ENCODE results near the gene SRF. TPM values are rescaled to one million over a fixed set of nuclear protein-coding genes. Genes with fewer than 3 reads are reported as not detected.
A peak's percentile ranks its signal among the peaks of the same experiment; 100 is the strongest.

Gene SRF
- total and polyA plus RNA-seq, 2 donors (not counting 1 experiment from before 2014, with no cell fraction given) = 16.0 to 32.3 TPM

DNA sequence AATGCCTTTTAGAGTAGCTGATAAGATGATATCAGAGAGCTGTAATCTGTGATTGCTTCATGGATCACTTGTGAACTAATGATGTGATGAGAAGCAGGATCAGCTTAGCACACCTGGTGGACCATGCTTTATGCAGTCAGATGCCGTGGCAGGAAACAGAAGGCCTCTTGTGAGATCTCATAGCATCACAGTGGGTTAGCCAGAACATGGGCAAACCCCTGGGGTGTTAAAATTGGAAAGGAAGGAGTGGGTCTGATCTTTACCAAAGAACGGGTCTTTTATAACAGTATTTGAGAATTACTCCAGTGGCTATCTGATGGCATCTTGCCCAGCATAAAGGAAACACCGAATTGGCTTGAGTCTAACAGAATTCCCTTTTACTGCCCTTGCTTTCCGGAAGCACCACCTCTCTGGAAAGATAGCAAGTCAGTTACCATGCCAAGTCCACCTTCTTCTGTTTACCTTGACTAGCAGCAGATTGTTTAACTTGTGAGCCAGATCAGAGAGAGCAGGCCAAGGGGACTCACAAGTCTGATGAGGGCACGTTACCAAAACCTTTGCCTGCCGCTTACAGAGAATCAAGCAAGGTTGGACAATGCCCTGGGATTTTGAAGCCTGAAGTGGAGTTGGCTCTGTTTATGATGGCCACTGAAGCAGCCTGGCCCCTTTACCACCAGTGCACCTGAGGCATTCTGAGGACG lies 20.9 kb upstream of the SRF start:
- DNase-seq (ENCODE audit: low read depth in 2 of 2) = peak in 1 of 2 donors; percentile 22
- TF ChIP-seq, protein P1, sequence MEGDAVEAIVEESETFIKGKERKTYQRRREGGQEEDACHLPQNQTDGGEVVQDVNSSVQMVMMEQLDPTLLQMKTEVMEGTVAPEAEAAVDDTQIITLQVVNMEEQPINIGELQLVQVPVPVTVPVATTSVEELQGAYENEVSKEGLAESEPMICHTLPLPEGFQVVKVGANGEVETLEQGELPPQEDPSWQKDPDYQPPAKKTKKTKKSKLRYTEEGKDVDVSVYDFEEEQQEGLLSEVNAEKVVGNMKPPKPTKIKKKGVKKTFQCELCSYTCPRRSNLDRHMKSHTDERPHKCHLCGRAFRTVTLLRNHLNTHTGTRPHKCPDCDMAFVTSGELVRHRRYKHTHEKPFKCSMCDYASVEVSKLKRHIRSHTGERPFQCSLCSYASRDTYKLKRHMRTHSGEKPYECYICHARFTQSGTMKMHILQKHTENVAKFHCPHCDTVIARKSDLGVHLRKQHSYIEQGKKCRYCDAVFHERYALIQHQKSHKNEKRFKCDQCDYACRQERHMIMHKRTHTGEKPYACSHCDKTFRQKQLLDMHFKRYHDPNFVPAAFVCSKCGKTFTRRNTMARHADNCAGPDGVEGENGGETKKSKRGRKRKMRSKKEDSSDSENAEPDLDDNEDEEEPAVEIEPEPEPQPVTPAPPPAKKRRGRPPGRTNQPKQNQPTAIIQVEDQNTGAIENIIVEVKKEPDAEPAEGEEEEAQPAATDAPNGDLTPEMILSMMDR (conservative IDR thresholded peaks at IDR 0.05 in 1 of 2, IDR thresholded peaks at IDR 0.05 in 1 of 2; ENCODE audit: low read depth in 1 of 2, low read length in 2 of 2) = no peak
- TF ChIP-seq EZH2 (IDR thresholded peaks at IDR 0.05; ENCODE audit: low read length, missing control alignments) = no peak
- Histone ChIP-seq H3K27ac (ENCODE audit: insufficient read depth, low read length) (no peak overlapping the region), H3K79me2 (ENCODE audit: control insufficient read depth, insufficient read depth, low read length) (no peaks in the 10 kb centered on the region), H3K4me2 (ENCODE audit: extremely low read depth, insufficient read depth, low read length) (no peak overlapping the region), H4K20me1 (ENCODE audit: control insufficient read depth, extremely low read depth, insufficient read depth, low read length) (no peaks in the 10 kb centered on the region), H3K4me3 (replicated peaks in 1 of 4; ENCODE audit: control extremely low read depth in 1 of 4, insufficient read depth in 1 of 4, low read depth in 3 of 4, low read length in 4 of 4) (no peak overlapping the region), H3K9me3 (ENCODE audit: control insufficient read depth, insufficient read depth, low read depth, low read length) (no peaks in the 10 kb centered on the region), H3K27me3 (ENCODE audit: control insufficient read depth, insufficient read depth, low read length) (no peaks in the 10 kb centered on the region), H3K9ac (ENCODE audit: insufficient read depth, low read length) (no peak overlapping the region), H2AFZ (ENCODE audit: low read length) (no peak overlapping the region), H3K4me1 (ENCODE audit: control insufficient read depth, extremely low read depth, insufficient read depth, low read length) (no peaks in the 10 kb centered on the region), H3K36me3 (ENCODE audit: control insufficient read depth, insufficient read depth, low read length) (peaks cover 2% of the 10 kb centered on the region)

DNA sequence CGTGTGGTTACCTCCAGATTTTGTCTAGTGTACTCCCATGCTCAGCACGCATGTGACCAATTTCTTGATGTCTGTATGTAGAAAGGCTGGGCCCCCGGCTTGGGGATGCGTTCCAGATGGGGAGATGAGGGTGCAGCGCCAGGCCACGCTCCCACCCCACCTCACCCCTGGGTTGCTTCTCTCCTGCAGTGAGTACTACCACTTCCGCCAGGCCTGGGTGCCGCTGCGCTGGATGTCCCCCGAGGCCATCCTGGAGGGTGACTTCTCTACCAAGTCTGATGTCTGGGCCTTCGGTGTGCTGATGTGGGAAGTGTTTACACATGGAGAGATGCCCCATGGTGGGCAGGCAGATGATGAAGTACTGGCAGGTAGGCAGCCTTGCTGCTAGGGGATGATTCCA lies 11.5 kb upstream of the SRF start:
- Histone ChIP-seq H3K4me3 (replicated peaks in 1 of 4; ENCODE audit: control extremely low read depth in 1 of 4, insufficient read depth in 1 of 4, low read depth in 3 of 4, low read length in 4 of 4) (no peak overlapping the region), H3K9ac (ENCODE audit: insufficient read depth, low read length) (no peak overlapping the region), H3K9me3 (ENCODE audit: control insufficient read depth, insufficient read depth, low read depth, low read length) (no peaks in the 10 kb centered on the region), H3K36me3 (ENCODE audit: control insufficient read depth, insufficient read depth, low read length) (peaks cover 3% of the 10 kb centered on the region), H4K20me1 (ENCODE audit: control insufficient read depth, extremely low read depth, insufficient read depth, low read length) (no peaks in the 10 kb centered on the region), H3K4me1 (ENCODE audit: control insufficient read depth, extremely low read depth, insufficient read depth, low read length) (no peaks in the 10 kb centered on the region), H3K27me3 (ENCODE audit: control insufficient read depth, insufficient read depth, low read length) (no peaks in the 10 kb centered on the region), H3K4me2 (ENCODE audit: extremely low read depth, insufficient read depth, low read length) (no peak overlapping the region), H3K27ac (ENCODE audit: insufficient read depth, low read length) (no peak overlapping the region), H2AFZ (ENCODE audit: low read length) (no peak overlapping the region), H3K79me2 (ENCODE audit: control insufficient read depth, insufficient read depth, low read length) (no peaks in the 10 kb centered on the region)
- TF ChIP-seq, protein P1 (conservative IDR thresholded peaks at IDR 0.05 in 1 of 2, IDR thresholded peaks at IDR 0.05 in 1 of 2; ENCODE audit: low read depth in 1 of 2, low read length in 2 of 2) = no peak
- no peak for TF ChIP-seq EZH2 (IDR thresholded peaks at IDR 0.05; ENCODE audit: low read length, missing control alignments)
- DNase-seq (ENCODE audit: low read depth in 2 of 2) = no peak

DNA sequence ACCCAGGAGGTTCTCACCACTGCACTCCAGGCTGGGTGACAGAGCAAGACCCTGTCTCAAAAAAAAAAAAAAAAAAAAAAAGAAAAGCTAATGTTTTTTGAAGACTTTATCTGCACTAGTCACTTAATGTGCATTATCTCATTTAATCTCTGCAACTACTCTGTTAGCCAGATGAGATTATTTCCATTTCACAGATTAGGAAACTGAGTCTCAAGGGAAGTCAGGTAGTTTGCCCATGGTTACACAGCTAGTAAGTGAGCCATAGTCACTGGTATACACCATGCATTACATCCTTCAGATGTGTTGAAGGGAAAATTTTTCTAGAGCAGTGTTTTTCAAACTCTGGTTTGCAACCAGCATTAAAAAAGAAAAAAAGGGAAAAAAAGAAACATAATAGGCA lies 7.2 kb upstream of the SRF start:
- no peaks in the 10 kb centered on the region for H3K9me3 ChIP-seq (ENCODE audit: control insufficient read depth, insufficient read depth, low read depth, low read length)
- TF ChIP-seq, protein P1 (conservative IDR thresholded peaks at IDR 0.05 in 1 of 2, IDR thresholded peaks at IDR 0.05 in 1 of 2; ENCODE audit: low read depth in 1 of 2, low read length in 2 of 2) = no peak
- TF ChIP-seq EZH2 (IDR thresholded peaks at IDR 0.05; ENCODE audit: low read length, missing control alignments) = no peak
- no peak overlapping the region for H3K27ac ChIP-seq (ENCODE audit: insufficient read depth, low read length)
- no peak overlapping the region for H3K4me2 ChIP-seq (ENCODE audit: extremely low read depth, insufficient read depth, low read length)
- peaks cover 3% of the 10 kb centered on the region for H3K36me3 ChIP-seq (ENCODE audit: control insufficient read depth, insufficient read depth, low read length)
- no peak overlapping the region for H2AFZ ChIP-seq (ENCODE audit: low read length)
- H3K4me1 ChIP-seq (ENCODE audit: control insufficient read depth, extremely low read depth, insufficient read depth, low read length) = no peaks in the 10 kb centered on the region
- DNase-seq (ENCODE audit: low read depth in 2 of 2) = no peak
- no peak overlapping the region for H3K9ac ChIP-seq (ENCODE audit: insufficient read depth, low read length)
- no peaks in the 10 kb centered on the region for H4K20me1 ChIP-seq (ENCODE audit: control insufficient read depth, extremely low read depth, insufficient read depth, low read length)
- H3K4me3 ChIP-seq (replicated peaks in 1 of 4; ENCODE audit: control extremely low read depth in 1 of 4, insufficient read depth in 1 of 4, low read depth in 3 of 4, low read length in 4 of 4) = no peak overlapping the region
- H3K79me2 ChIP-seq (ENCODE audit: control insufficient read depth, insufficient read depth, low read length) = no peaks in the 10 kb centered on the region
- no peaks in the 10 kb centered on the region for H3K27me3 ChIP-seq (ENCODE audit: control insufficient read depth, insufficient read depth, low read length)
